ENCODE data around the gene AXL. TPM values are rescaled to one million over a fixed set of nuclear protein-coding genes. Genes with fewer than 3 reads are reported as not detected.

AXL gene
- polyA plus RNA-seq, 1 experiment, result 260 TPM

DNA sequence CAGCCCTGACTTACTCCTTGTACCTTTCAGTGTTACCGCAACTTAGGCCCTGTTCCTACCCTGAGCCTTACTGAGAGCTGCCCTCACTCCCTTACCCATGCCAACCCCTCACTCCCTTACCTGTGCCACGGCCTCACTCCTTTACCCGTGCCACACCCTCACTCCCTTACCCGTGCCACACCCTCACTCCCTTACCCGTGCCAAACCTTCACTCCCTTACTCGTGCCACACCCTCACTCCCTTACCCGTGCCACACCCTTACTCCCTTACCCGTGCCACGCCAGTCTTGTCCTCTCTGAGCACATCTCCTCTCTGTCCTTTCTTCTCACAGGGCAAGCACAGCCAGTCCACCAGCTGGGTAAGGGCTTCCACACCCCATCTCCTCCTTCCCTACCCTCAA lies 20.3 kb downstream of the AXL start:
- no peaks in the 10 kb centered on the region for H3K27me3 ChIP-seq (ENCODE audit: control insufficient read depth, insufficient read depth, low read length)
- H3K36me3 ChIP-seq (ENCODE audit: control insufficient read depth, insufficient read depth, low read length), result peaks cover 59% of the 10 kb centered on the region
- ChIA-PET CTCF (no interaction called here), POLR2A (no interaction called here)
- DNase-seq (ENCODE audit: low read depth), result no peak
- H3K4me3 ChIP-seq (ENCODE audit: low read depth, low read length), result no peak overlapping the region
- no peak for TF ChIP-seq CTCF (IDR thresholded peaks at IDR 0.05; ENCODE audit: insufficient read depth, low read depth, low read length)

- POLR2A ChIA-PET, result no interaction called here
Measured at GRCh38 chr19:41239961-41240574, 21.0 kb downstream of the AXL start.

DNA sequence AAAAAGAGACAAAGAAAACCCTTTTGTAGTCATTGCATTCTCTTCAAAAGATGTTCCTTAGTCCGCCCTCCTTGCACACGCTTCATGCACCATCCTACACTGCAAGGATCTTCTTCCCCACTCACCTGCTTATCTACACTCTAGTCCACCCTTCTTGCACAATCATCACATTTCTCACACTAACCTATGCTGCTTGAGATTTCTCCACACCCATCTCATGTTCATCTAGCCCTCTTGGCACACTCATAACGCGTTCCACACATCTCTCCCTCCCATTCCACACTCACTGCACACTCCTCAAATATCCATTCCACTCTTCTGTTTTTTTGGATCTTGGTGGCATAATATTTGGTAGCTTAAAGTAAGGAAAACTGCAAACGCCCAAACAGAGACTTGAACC lies 22.8 kb downstream of the AXL start:
- Histone ChIP-seq H3K4me3 (ENCODE audit: low read depth, low read length) (no peak overlapping the region), H3K36me3 (ENCODE audit: control insufficient read depth, insufficient read depth, low read length) (peaks cover 53% of the 10 kb centered on the region), H3K27me3 (ENCODE audit: control insufficient read depth, insufficient read depth, low read length) (no peaks in the 10 kb centered on the region)
- ChIA-PET CTCF (no interaction called here), POLR2A (no interaction called here)
- no peak for DNase-seq (ENCODE audit: low read depth)
- TF ChIP-seq CTCF (IDR thresholded peaks at IDR 0.05; ENCODE audit: insufficient read depth, low read depth, low read length), result no peak

More at GRCh38 chr19:41239961-41240574, 21.0 kb downstream of the AXL start:
- DNase-seq (ENCODE audit: low read depth), result no peak
- H3K36me3 ChIP-seq (ENCODE audit: control insufficient read depth, insufficient read depth, low read length), result peaks cover 55% of the 10 kb centered on the region
- no peak for TF ChIP-seq CTCF (IDR thresholded peaks at IDR 0.05; ENCODE audit: insufficient read depth, low read depth, low read length)
- no peaks in the 10 kb centered on the region for H3K27me3 ChIP-seq (ENCODE audit: control insufficient read depth, insufficient read depth, low read length)
- no peak overlapping the region for H3K4me3 ChIP-seq (ENCODE audit: low read depth, low read length)
- CTCF ChIA-PET, result no interaction called here

- ChIA-PET POLR2A (no interaction called here), CTCF (no interaction called here)
- no peak for TF ChIP-seq CTCF (IDR thresholded peaks at IDR 0.05; ENCODE audit: insufficient read depth, low read depth, low read length)
- no peak for DNase-seq (ENCODE audit: low read depth)
- no peak overlapping the region for H3K4me3 ChIP-seq (ENCODE audit: low read depth, low read length)
- peaks cover 46% of the 10 kb centered on the region for H3K36me3 ChIP-seq (ENCODE audit: control insufficient read depth, insufficient read depth, low read length)
- H3K27me3 ChIP-seq (ENCODE audit: control insufficient read depth, insufficient read depth, low read length), result no peaks in the 10 kb centered on the region
Measured at GRCh38 chr19:41244117-41244516, 25.1 kb downstream of the AXL start.

GRCh38 chr19:41245843-41246242 lies 26.8 kb downstream of the AXL start:
- ChIA-PET POLR2A (no interaction called here), CTCF (interaction anchor here (1.8 kb wide), 1 partner anchor 17 kb away, joined by 4 read pairs; no protein-coding TSS in a partner anchor)
- peaks cover 43% of the 10 kb centered on the region for H3K36me3 ChIP-seq (ENCODE audit: control insufficient read depth, insufficient read depth, low read length)

More at GRCh38 chr19:41245843-41246242, 26.8 kb downstream of the AXL start:
- no peak for DNase-seq (ENCODE audit: low read depth)
- no peaks in the 10 kb centered on the region for H3K27me3 ChIP-seq (ENCODE audit: control insufficient read depth, insufficient read depth, low read length)
- TF ChIP-seq CTCF (IDR thresholded peaks at IDR 0.05; ENCODE audit: insufficient read depth, low read depth, low read length), result no peak
- no peak overlapping the region for H3K4me3 ChIP-seq (ENCODE audit: low read depth, low read length)
